Thymus (tissue), 11 donors: ENCODE data around the gene VWC2. TPM values are rescaled to one million over a fixed set of nuclear protein-coding genes. Genes with fewer than 3 reads are reported as not detected.

Experiments used
- DNase-seq, 9 donors: peaks; one replicate each; pipeline ENCODE4 v3.0.0-alpha.2; 2013; ENCODE audit warnings: low spot score in 9 of 9, low read depth in 6 of 9, missing footprints in 1 of 9
- H3K27ac ChIP-seq, 2 donors: one replicate each; pipeline ENCODE4 v1.5.1; 2013; ENCODE audit warnings: control low read depth in 1 of 2, low read depth in 1 of 2, low read length in 1 of 2, mild to moderate bottlenecking in 1 of 2, moderate library complexity in 1 of 2
- H3K27me3 ChIP-seq, 2 donors: one replicate each; pipeline ENCODE4 v1.5.1; 2013; ENCODE audit warnings: low read length in 1 of 2; ENCODE audit not compliant: control insufficient read depth in 2 of 2, insufficient read depth in 1 of 2
- H3K36me3 ChIP-seq, 2 donors: one replicate each; pipeline ENCODE4 v1.5.1; 2013; ENCODE audit warnings: low read length in 1 of 2, mild to moderate bottlenecking in 1 of 2, moderate library complexity in 1 of 2; ENCODE audit not compliant: control insufficient read depth in 2 of 2, insufficient read depth in 2 of 2
- H3K4me1 ChIP-seq, 2 donors: one replicate each; pipeline ENCODE4 v1.5.1; 2013; ENCODE audit warnings: low read length in 2 of 2; ENCODE audit not compliant: control insufficient read depth in 2 of 2, insufficient read depth in 2 of 2
- H3K4me3 ChIP-seq, 2 donors: one replicate each; pipeline ENCODE4 v1.5.1; 2013; ENCODE audit warnings: low read length in 2 of 2, control low read depth in 1 of 2, mild to moderate bottlenecking in 1 of 2
- H3K9me3 ChIP-seq, 2 donors: one replicate each; pipeline ENCODE4 v1.5.1; 2013; ENCODE audit warnings: low read length in 1 of 2, mild to moderate bottlenecking in 1 of 2; ENCODE audit not compliant: control insufficient read depth in 2 of 2, insufficient read depth in 1 of 2
- WGBS: extraction: QIAGEN DNeasy Blood & Tissue Kit; methylation state at CpG from one replicate; pipeline ENCODE4 v1.1.7; 2013; 5-methylcytosine and 5-hydroxymethylcytosine counted together
- polyA plus RNA-seq: library from polyadenylated mRNA; stranded (reverse); fragments of 200-250 nt; gene quantifications from one replicate; pipeline ENCODE4 v1.2.3, GENCODE V29; 2013
- total RNA-seq: library from RNA; stranded (reverse); fragments of 120-200 nt; gene quantifications from one replicate; pipeline ENCODE4 v1.2.4, GENCODE V29; 2013
- donor health status: healthy.

The VWC2 gene
- total and polyA plus RNA-seq, 2 donors, result 0.02 to 0.05 TPM

- no peak for DNase-seq
These were observed 155.3 kb downstream of the VWC2 start for GRCh38 chr7:49928787-49929186.

GRCh38 chr7:49931627-49932026 lies 158.2 kb downstream of the VWC2 start:
- H3K27ac ChIP-seq, result no peak overlapping the region
- no peaks in the 10 kb centered on the region for H3K36me3 ChIP-seq
- no peak overlapping the region for H3K4me3 ChIP-seq
- WGBS, result 92% methylated on average over 2 of the region's 2 CpGs
- no peaks in the 10 kb centered on the region for H3K27me3 ChIP-seq
- H3K9me3 ChIP-seq, result peaks cover 1 to 13% of the 10 kb centered on the region in 2 donors
- no peaks in the 10 kb centered on the region for H3K4me1 ChIP-seq
- DNase-seq, result no peak

More at GRCh38 chr7:49928787-49929186, 155.3 kb downstream of the VWC2 start:
- Histone ChIP-seq H3K36me3 (no peaks in the 10 kb centered on the region), H3K27me3 (no peaks in the 10 kb centered on the region), H3K4me3 (no peak overlapping the region), H3K4me1 (no peaks in the 10 kb centered on the region), H3K9me3 (peaks cover 1 to 13% of the 10 kb centered on the region in 2 donors), H3K27ac (no peak overlapping the region)
- 95% methylated on average over 2 of the region's 2 CpGs for WGBS

- Histone ChIP-seq H3K36me3 (no peaks in the 10 kb centered on the region), H3K4me3 (no peak overlapping the region), H3K27ac (no peak overlapping the region), H3K4me1 (no peaks in the 10 kb centered on the region), H3K27me3 (no peaks in the 10 kb centered on the region), H3K9me3 (no peaks in the 10 kb centered on the region)
- no peak for DNase-seq
- 95% methylated on average over 2 of the region's 2 CpGs for WGBS
These were observed 164.2 kb downstream of the VWC2 start for GRCh38 chr7:49937608-49938007.
